Spleen (tissue), 7 donors: ENCODE measurements around the gene EXT2.

Experiments
- POLR2AphosphoS5 ChIP-seq, 3 donors: sonication (generic); formaldehyde crosslinking; IDR thresholded peaks; one replicate each; pipeline ENCODE4 v1.5.1; 2017; ENCODE audit warnings: antibody characterized with exemption in 3 of 3
- TF ChIP-seq, protein P1 (sequence below), 11 experiments: fragments of 200-600 bp in 7 of 11; fragments of 450-650 bp in 4 of 11; sonication (generic) in 4 of 11; IDR thresholded peaks in 8 of 11; conservative IDR thresholded peaks in 3 of 11; 1 replicate in 7 of 11; 2 replicates in 4 of 11; pipeline versions ENCODE4 v1.4.0 to v1.8.0; 2016 to 2021; ENCODE audit warnings: antibody characterized with exemption in 11 of 11, inconsistent platforms in 4 of 11, mild to moderate bottlenecking in 1 of 11
- donor health status: DM: no; HTN: no; CAD: no; lungs with moderate emphysema.
- donor health status: DM: no; HTN: no; CAD: no.
- donor health status: DM: no; HTN: no; CAD: no.

- TF ChIP-seq POLR2AphosphoS5 (IDR thresholded peaks at IDR 0.05) = no peak
- TF ChIP-seq, protein P1, sequence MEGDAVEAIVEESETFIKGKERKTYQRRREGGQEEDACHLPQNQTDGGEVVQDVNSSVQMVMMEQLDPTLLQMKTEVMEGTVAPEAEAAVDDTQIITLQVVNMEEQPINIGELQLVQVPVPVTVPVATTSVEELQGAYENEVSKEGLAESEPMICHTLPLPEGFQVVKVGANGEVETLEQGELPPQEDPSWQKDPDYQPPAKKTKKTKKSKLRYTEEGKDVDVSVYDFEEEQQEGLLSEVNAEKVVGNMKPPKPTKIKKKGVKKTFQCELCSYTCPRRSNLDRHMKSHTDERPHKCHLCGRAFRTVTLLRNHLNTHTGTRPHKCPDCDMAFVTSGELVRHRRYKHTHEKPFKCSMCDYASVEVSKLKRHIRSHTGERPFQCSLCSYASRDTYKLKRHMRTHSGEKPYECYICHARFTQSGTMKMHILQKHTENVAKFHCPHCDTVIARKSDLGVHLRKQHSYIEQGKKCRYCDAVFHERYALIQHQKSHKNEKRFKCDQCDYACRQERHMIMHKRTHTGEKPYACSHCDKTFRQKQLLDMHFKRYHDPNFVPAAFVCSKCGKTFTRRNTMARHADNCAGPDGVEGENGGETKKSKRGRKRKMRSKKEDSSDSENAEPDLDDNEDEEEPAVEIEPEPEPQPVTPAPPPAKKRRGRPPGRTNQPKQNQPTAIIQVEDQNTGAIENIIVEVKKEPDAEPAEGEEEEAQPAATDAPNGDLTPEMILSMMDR (IDR thresholded peaks at IDR 0.05 in 8 of 11, conservative IDR thresholded peaks at IDR 0.05 in 3 of 11) = peak; percentile 82 to 97 (median 94)
These were observed 190.9 kb downstream of the EXT2 start for GRCh38 chr11:44286268-44286880.
